ACHN (cell line): ENCODE measurements around the gene TRIM67.
"Not testable (repeated sequence)": the region's sequence is repeated elsewhere in the genome, so short reads cannot be mapped to it uniquely, and the experiment has no call there.

Experiments used
- DNase-seq: peaks from one replicate; pipeline ENCODE4 v3.0.0-alpha.2; 2015
- in situ Hi-C: cut with HindIII; loops from 2 replicates; pipeline ENCODE4 v1.10.0; 2017; ENCODE audit warnings: low sequenced_read_pairs, low pct_ligation_motif_present, low pct_unique_long_range_greater_than_20kb

Gene TRIM67

DNA sequence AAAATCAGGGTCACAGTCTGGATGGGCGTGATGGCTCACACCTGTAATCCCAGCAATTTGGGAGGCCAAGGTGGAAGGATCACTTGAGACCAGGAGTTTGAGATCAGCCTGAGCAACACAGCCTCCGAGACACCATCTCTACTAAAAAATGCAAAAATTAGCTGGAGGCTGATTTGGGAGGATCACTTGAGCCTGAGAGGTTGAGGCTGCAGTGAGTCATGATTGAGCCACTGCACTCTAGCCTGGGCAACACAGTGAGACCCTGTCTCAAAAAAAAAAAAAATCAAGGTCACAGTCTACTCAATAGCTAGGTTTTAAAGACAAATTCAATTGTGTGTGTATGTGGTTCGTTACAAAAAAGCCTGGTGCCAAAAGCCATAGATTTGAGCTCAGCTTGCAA is 34.4 kb downstream of the TRIM67 start:
- in situ Hi-C loops, result no loop called here
- no peak for DNase-seq

DNA sequence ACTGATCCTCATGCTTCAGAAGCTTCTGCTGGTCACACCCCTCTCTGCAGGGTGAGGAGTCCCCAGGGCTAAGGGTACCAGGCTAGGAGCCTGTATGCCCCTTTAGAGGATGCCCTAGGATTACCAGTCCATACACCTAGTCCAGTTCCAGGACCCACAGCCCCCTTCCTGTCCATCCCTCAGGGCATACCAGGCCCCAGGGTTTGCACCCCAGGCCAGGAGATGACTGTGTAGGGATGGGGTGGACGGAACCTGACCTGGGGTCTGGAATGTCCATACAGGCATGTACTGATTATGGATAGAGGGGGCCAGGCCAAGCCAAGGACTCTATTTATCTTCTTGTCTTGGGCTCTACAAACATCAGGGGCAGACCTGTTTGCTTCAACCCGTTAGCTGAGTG is 34.9 kb downstream of the TRIM67 start:
- no peak for DNase-seq
- in situ Hi-C loops, result no loop called here

- in situ Hi-C loops, result loop anchor here (25.0 kb wide), 1 partner anchor 288 kb away; no protein-coding TSS in a partner anchor
- DNase-seq, result no peak
Observed at GRCh38 chr1:231199868-231200267, 38.0 kb downstream of the TRIM67 start.

DNA sequence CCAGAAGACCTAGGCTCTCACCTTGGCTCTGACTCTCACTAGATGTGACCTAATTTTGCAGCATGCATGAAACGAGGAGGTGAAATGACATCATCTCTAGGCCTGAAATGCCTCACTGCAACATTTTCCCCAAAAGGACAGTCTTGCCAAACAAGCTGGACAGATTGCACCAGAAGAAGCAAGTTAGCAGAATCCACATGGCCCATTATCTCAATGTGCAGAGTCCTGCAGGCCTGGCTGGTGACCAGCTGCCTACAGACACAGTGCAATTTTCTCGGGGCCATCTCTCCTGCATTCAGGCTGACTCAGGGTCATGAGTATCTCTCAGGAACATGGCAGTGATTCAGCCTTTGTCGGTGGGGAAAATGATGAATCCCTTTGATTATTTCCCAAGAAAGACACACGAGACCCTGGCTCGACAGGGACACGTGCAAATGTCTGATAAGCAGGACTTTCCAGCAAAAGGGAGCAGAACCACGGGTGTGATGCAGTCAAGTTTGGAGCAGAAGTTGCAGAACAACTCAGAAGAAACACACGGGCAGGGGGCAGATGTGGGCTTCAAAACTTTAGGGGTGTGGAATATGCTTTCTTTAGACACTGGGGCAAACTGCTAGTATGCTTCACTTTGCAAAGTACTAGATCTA is 38.7 kb downstream of the TRIM67 start:
- in situ Hi-C loops, result loop anchor here (25.0 kb wide), 1 partner anchor 288 kb away; no protein-coding TSS in a partner anchor
- DNase-seq, result no peak

DNA sequence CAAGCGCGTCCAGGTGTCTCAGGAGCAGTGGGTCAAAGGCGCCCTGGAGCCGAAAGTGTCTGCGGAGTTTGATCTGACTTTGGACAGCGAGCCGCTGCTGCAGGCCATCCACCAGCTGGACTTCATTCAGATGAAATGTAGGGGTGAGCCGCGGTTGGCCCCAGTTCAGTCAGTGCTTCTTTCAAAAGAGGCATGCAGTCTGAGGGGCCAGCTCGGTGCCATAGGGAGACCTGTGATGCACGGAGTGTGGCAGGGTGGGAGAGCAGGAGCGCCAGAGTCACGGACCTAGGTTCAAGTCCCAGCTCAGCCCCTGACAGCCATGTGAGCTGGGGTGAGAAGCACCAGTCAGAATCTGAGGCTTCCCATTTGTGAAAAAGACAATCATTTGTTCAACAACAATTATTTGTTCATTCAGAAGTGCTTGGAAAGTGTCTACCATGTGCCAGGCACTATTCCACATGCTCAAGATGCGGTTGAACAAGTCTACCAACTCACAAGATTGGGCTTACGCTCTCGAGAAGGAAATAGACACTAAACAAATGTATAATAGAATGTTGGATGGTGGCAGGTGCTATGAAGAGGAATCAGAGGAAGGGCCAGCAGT is 39.6 kb downstream of the TRIM67 start:
- in situ Hi-C loops, result loop anchor here (25.0 kb wide), 1 partner anchor 289 kb away; no protein-coding TSS in a partner anchor
- DNase-seq, result no peak

DNA sequence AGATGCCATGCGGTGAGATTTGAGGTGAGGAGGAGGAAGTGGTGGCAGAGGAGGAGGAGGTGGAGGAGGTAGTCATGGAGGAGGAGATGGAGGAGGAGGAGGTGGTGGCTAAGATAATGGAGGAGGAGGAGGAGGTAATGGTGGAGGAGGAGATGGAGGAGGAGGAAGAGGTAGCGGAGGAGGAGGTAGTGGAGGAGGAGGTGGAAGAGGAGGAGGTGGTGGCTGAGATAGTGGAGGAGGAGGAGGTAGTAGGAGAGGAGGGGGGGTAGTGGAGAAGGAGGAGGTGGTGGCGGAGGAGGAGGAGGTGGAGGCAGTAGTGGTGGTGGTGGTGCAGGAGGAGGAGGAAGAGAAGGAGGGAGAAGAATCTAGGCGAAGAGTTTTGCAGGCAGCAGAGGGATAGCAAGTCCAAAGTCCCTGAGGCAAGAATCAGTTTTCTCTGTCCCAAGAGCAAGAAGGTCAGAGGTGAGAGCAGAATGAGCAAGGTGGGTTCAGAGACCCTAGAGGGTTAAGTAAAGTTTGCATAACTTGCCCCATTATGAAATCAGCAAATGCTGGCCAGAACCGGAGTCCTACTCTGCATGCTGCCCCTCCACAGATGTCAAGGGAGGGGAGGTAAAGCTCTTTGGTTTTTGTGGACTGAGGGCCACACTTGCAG is 40.2 kb downstream of the TRIM67 start:
- in situ Hi-C loops, result loop anchor here (25.0 kb wide), 1 partner anchor 290 kb away; no protein-coding TSS in a partner anchor

DNA sequence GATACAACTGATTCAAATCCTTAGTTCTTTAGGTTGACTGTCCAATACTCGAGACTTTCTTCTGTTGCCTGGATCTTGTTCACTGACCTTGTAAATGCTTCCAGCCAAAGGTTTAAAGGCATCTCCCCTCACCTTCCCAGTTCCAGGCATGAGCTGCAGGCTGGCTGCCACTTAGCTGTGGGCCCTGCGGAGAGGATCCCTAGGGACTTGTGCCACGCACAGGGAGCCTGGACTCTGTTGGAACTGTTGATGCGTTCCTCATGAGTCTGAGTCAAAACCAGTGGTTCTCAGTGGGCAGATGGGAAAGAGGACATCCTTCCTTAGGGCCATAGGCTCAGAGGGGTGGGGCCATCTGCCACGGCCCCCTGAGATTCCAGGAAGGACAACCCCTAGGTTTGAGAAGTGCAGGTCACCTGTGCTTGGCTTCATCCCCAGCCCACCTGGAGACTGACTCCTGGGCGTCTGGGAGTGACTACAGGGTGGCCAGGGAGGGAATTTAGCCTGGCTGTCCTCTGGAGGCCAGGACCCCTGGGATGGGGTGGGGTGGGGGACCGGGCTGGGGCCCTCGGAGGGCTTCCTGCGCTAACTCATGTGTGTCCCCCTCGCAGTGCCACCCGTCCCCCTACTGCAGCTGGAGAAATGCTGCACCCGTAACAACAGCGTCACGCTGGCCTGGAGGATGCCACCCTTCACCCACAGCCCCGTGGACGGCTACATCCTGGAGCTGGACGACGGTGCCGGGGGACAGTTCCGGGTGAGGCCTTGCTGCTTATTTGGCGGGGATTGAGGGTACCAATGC is 41.6 kb downstream of the TRIM67 start:
- in situ Hi-C loops, result loop anchor here (25.0 kb wide), 1 partner anchor 291 kb away; no protein-coding TSS in a partner anchor

More for the DNA sequence above, 40.2 kb downstream of the TRIM67 start:
- DNase-seq, result no peak

GRCh38 chr1:231206856-231207255 is 45.0 kb downstream of the TRIM67 start:
- in situ Hi-C loops, result loop anchor here (25.0 kb wide), 1 partner anchor 295 kb away; no protein-coding TSS in a partner anchor
- DNase-seq, result no peak

More for the DNA sequence above, 41.6 kb downstream of the TRIM67 start:
- DNase-seq, result no peak

- no peak for DNase-seq
- in situ Hi-C loops, result loop anchor here (25.0 kb wide), 1 partner anchor 295 kb away; no protein-coding TSS in a partner anchor
Observed at GRCh38 chr1:231207437-231207836, 45.6 kb downstream of the TRIM67 start.

DNA sequence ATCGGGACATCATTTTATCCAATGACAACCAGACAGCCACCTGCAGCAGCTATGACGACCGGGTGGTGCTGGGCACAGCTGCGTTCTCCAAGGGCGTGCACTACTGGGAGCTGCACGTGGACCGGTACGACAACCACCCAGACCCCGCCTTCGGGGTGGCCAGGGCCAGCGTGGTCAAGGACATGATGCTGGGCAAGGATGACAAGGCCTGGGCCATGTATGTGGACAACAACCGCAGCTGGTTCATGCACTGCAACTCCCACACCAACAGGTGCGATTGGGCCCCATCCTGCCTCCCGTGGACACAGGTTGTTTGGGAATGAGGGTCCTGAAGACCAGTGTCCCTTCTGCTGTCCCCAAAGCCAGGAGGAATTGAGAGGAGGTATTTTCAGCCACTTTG is 47.1 kb downstream of the TRIM67 start:
- DNase-seq, result no peak
- in situ Hi-C loops, result loop anchor here (25.0 kb wide), 1 partner anchor 297 kb away; no protein-coding TSS in a partner anchor

DNA sequence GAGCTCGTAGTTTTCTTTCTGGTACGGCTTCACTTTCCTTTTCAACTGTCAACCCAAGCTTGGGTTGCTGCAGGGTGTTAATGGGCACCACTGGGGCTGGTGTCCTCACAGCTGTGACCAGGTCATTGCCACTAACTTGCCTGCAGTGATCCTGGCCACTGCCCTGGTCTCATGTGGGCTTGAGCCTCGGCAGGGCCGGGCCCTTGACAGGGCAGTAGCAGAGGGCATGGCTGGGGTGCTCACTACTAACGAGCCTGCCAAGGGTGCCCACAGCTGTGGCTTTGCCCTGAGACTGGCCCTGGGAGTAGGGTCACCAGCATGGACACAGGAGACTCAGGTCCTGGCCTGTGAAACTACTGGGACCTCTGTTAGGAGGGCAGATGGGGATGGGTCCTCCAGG is 47.7 kb downstream of the TRIM67 start:
- in situ Hi-C loops, result loop anchor here (25.0 kb wide), 1 partner anchor 297 kb away; no protein-coding TSS in a partner anchor
- no peak for DNase-seq

DNA sequence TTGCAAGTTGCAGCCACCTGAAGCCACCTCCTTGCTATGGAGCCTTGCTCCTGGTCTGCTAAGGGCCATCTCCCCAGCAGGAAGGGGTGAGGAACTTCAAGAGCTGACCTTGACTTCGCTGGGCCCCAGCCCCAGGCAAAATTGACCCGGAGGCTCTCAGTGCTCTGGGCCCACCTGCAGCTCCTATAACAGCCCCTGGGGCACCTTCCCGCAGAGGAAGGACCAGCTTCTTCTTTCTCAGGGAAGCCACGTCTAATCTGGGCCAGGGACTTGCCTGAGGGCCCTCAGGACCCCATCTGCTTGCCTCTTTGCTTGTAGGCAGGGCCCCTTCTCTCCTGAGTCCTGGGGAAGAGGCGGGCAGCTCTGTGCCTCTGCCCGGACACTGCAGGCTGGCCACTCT is 48.3 kb downstream of the TRIM67 start:
- in situ Hi-C loops, result loop anchor here (25.0 kb wide), 1 partner anchor 298 kb away; no protein-coding TSS in a partner anchor

GRCh38 chr1:231211005-231211857 is 49.4 kb downstream of the TRIM67 start:
- in situ Hi-C loops, result loop anchor here (25.0 kb wide), 1 partner anchor 299 kb away; no protein-coding TSS in a partner anchor
- DNase-seq, result peak; percentile 75

More for the DNA sequence above, 48.3 kb downstream of the TRIM67 start:
- no peak for DNase-seq

- in situ Hi-C loops, result loop anchor here (25.0 kb wide), 1 partner anchor 300 kb away; no protein-coding TSS in a partner anchor
- not testable (repeated sequence) for DNase-seq
Observed at GRCh38 chr1:231212301-231212700, 50.4 kb downstream of the TRIM67 start.

DNA sequence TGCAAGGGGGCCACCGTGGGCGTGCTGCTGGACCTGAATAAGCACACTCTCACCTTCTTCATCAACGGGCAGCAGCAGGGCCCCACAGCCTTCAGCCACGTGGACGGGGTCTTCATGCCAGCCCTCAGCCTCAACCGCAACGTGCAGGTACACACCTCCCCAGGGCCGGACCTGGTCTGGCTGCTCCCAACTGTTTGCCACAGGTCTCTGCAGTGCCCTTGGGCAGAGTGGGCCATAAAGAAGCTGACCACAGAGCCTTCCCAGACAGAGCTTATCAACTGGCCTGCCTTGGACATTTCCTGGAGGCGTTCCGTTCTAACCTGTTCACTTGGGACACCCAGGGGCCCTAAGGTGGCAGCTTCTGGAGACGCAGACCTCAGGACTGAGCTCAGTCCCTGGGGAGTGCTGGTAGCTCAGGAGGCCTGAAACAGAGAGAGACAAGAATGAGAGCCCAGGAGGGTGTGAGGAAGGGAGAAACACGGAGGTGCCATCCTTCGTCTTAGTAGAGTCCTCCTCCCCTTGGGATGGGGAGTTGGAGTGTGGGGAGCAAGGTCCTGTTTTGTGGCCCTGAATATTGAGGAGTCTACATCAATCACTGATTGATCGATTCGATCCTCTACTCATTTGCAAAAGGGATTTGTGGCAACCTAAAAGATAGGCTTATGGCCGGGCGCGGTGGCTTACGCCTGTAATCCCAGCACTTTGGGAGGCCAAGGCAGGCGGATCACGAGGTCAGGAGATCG is 52.1 kb downstream of the TRIM67 start:
- in situ Hi-C loops, result loop anchor here (25.0 kb wide), 1 partner anchor 302 kb away; no protein-coding TSS in a partner anchor

GRCh38 chr1:231214918-231215680 is 53.2 kb downstream of the TRIM67 start:
- in situ Hi-C loops, result loop anchor here (25.0 kb wide), 1 partner anchor 303 kb away; no protein-coding TSS in a partner anchor
- DNase-seq, result no peak

More for the DNA sequence above, 52.1 kb downstream of the TRIM67 start:
- DNase-seq, result no peak
